Retinal pigment epithelial cell (primary cell): ENCODE data around the gene HRH4.

Experiments used
- DNase-seq: peaks from one replicate; pipeline ENCODE4 v3.0.0-alpha.2; 2010; ENCODE audit warnings: low read depth
- H3K4me3 ChIP-seq: 2 replicates; pipeline ENCODE4 v1.5.1; 2011; ENCODE audit warnings: mild to moderate bottlenecking, low read length, control low read depth, moderate library complexity
- TF ChIP-seq, protein P1 (sequence below): conservative IDR thresholded peaks from 2 replicates; pipeline ENCODE4 v1.5.1; 2011; ENCODE audit warnings: low read depth, low read length, control low read depth, inconsistent platforms

The HRH4 gene

GRCh38 chr18:24446453-24446852, 14.0 kb upstream of the HRH4 start:
- no peak overlapping the region for H3K4me3 ChIP-seq
- no peak for DNase-seq
- TF ChIP-seq, protein P1, sequence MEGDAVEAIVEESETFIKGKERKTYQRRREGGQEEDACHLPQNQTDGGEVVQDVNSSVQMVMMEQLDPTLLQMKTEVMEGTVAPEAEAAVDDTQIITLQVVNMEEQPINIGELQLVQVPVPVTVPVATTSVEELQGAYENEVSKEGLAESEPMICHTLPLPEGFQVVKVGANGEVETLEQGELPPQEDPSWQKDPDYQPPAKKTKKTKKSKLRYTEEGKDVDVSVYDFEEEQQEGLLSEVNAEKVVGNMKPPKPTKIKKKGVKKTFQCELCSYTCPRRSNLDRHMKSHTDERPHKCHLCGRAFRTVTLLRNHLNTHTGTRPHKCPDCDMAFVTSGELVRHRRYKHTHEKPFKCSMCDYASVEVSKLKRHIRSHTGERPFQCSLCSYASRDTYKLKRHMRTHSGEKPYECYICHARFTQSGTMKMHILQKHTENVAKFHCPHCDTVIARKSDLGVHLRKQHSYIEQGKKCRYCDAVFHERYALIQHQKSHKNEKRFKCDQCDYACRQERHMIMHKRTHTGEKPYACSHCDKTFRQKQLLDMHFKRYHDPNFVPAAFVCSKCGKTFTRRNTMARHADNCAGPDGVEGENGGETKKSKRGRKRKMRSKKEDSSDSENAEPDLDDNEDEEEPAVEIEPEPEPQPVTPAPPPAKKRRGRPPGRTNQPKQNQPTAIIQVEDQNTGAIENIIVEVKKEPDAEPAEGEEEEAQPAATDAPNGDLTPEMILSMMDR: no peak

DNA sequence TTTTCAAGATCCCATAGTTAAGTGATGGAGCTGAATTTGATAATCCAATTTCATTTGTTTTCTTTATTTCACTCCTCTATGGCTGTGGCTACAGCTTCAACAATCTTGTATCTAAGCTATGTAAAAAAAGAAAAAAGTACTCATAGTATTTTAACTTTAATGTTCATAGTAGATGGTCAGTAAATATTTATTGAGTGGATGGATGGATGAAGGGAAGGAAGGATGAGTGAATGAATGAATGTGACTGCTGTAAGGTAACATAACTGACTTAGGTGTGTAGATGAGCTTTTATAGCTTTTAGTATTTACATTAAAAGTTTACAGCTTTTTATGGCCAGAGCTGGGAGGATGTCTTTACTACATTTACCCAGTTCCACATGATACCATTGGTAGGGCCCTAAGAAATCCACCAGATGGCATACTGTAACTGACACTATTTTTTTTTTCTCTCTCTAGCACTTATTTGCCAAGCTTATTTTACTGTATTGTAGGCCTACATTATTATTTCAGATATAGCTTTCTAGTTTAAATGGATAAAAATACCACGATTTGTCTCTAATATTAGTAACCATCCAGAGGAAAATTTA, 13.4 kb upstream of the HRH4 start:
- H3K4me3 ChIP-seq: no peak overlapping the region
- DNase-seq: no peak
- TF ChIP-seq, protein P1: peak; percentile 37

DNA sequence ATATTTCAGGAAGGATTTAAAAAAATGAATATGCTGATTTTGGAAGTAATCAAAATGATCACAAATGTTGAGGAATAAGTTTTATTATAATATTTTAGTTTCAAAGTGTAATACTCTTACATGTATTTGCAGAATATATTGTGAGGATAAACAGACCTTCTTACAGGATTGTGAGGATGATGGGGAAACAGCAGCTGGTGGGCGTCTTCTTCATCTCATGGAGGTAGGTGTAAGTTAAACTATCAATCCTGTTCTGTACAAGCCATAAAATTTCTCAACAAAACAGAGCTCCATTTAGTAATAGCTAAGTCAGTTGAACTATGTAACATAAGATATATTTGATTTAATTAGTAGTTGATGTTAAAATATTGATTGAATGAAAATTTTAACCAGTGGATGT, 12.5 kb upstream of the HRH4 start:
- no peak overlapping the region for H3K4me3 ChIP-seq
- DNase-seq: no peak
- TF ChIP-seq, protein P1: no peak

DNA sequence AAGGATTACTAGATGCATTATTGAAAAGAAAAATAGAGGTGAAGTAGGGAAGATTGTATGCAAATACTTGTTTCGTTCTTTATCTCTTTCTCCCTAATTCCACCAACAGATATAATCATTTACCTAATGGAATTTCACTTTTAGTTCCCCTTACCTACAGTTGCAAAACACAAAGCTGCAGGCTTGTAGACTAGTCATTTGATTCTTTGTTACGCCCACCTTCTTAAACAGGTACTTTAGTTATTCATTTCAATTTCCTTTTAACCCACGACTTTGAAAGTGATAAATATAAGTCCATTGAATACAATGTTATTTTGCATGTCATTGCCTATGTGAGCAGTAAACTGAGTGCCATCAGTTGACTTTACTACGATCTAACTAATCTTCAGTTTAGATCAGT, 3.9 kb upstream of the HRH4 start:
- no peak overlapping the region for H3K4me3 ChIP-seq
- TF ChIP-seq, protein P1: no peak
- no peak for DNase-seq

DNA sequence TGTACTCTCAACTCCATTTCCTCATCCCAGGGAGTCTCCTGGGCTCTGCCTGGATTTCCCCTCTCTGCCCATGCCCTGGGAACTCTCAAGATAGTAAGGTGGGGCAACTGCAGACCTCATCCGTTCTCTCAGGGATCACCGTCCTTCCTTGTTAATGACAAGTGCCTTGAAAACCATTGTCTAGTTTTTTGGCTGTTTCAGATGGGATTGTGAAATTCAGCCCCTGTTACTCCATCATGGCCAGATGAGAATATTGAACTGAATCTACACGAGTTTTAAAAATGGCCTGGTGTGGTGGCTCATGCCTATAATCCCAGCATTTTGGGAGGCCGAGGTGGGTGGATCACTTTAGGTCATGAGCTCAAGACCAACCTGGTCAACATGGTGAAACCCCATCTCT, 665 bp upstream of the HRH4 start:
- no peak overlapping the region for H3K4me3 ChIP-seq
- DNase-seq: no peak
- TF ChIP-seq, protein P1: no peak

DNA sequence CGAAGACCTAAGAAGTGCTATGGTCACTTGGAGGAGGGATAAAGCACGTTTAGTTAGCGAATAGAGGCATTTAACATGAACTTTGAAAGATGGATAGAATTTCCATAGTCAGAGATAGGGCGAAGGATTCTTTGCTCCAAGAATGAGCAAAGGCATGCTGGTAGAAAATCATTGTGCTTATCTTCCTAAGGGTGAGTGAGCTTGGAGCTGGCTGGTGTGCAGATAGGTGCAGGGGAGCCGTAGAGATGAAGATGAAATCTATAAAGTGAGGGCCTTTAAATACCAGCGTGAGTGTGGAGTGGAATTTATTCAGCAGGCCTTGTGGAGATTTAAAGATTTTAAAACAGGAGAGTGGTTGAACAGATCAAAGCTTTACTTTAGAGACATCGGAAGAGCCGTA, 1.6 kb downstream of the HRH4 start:
- no peak overlapping the region for H3K4me3 ChIP-seq
- DNase-seq: no peak
- TF ChIP-seq, protein P1: no peak

DNA sequence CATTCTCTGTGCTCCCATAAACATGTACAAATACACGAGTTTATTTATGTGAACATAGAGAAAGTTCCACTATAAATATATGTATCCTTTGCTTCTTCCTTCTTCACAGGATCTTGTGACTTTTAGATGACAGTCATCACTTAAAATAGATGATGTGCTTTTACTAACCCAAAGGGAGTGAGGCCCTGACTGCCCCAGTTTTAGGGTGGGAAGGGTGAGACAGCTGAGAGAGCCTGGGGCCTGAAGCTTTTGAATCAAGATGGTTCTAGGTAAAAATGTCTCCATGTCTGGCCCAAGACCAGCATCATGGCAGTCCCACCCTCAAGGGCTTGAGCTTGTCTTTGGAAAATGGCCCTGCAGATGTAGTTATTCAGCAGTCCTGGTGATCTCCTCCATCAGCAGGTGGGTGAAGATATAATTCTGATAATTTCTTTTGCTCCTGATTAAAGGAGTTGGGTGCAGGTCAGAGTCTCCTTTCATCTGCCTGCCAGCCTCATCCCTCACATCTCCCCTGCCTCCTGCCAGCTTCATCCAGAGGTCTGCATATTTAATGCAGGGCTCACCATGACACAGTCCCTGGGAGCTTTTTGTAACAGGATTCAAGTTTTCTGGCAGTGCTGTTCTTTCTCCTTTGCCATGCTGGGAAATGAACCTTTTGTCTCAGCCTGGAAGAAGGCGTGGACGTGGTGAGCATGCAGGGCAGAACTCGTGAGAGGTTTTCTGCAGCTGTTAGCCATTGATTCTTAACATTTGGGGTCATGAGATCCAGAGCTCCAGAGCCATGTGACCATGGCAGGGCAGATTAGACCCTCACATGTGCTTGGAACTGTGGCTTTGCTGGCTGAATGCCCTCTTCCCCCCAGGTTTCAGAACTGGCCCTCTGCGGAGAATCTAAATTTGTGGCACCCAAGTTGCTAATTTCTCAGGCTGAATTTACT, 2.7 kb downstream of the HRH4 start:
- no peak overlapping the region for H3K4me3 ChIP-seq
- TF ChIP-seq, protein P1: no peak
- DNase-seq: peak; percentile 43
